Cardiac muscle cell (in vitro differentiated cells and primary cell): ENCODE data around the gene AHCYL2. TPM values are rescaled to one million over a fixed set of nuclear protein-coding genes. Genes with fewer than 3 reads are reported as not detected.
"Not testable (repeated sequence)": the region's sequence is repeated elsewhere in the genome, so short reads cannot be mapped to it uniquely, and the experiment has no call there.

ENCODE experiments used
- DNase-seq, 2 donors: peaks; one replicate each; pipeline versions ENCODE4 v3.0.0 to v3.0.0-alpha.2; 2010 to 2017; ENCODE audit warnings: low read depth in 1 of 2, low spot score in 1 of 2
- H3K27ac ChIP-seq: fragments of 200-600 bp; sonication (generic); 2 replicates; pipeline ENCODE4 v1.5.1; 2016
- H3K27me3 ChIP-seq: fragments of 200-600 bp; sonication (generic); 2 replicates; pipeline ENCODE4 v1.6.0; 2016; ENCODE audit warnings: control low read depth
- H3K36me3 ChIP-seq: fragments of 200-600 bp; sonication (generic); 2 replicates; pipeline ENCODE4 v1.5.1; 2016; ENCODE audit warnings: control low read depth
- H3K4me1 ChIP-seq: fragments of 200-600 bp; sonication (generic); 2 replicates; pipeline ENCODE4 v1.8.1; 2017; ENCODE audit warnings: low read depth, mild to moderate bottlenecking, mixed run types
- H3K4me3 ChIP-seq: fragments of 200-600 bp; sonication (generic); 2 replicates; pipeline ENCODE4 v1.5.1; 2016; ENCODE audit warnings: mild to moderate bottlenecking
- H3K9me3 ChIP-seq: fragments of 200-600 bp; sonication (generic); 2 replicates; pipeline ENCODE4 v1.5.1; 2017; ENCODE audit warnings: low read depth, mild to moderate bottlenecking, control low read depth
- polyA plus RNA-seq: library from polyadenylated mRNA; unstranded; fragments of >200 nt; fragmentation: Nextera tagmentation; extraction: Ambion mirVana; gene quantifications from 2 replicates; pipeline ENCODE4 v1.2.1, GENCODE V29; 2016
- total RNA-seq: library from RNA; depleted of rRNA; stranded (reverse); fragments of >200 nt; gene quantifications from 2 replicates; pipeline ENCODE4 v1.2.3, GENCODE V29; 2016
- TF ChIP-seq, protein P1 (sequence below): IDR thresholded peaks from 2 replicates; pipeline ENCODE4 v1.5.1; 2012; ENCODE audit warnings: low read depth, mild to moderate bottlenecking, low read length

The AHCYL2 gene
- total and polyA plus RNA-seq, 2 experiments from 2014 or later, result 28.5 to 30.8 TPM

GRCh38 chr7:129405527-129405926 lies 180.7 kb downstream of the AHCYL2 start:
- no peaks in the 10 kb centered on the region for H3K36me3 ChIP-seq
- no peak overlapping the region for H3K27ac ChIP-seq
- H3K4me3 ChIP-seq, result no peak overlapping the region
- TF ChIP-seq, protein P1, sequence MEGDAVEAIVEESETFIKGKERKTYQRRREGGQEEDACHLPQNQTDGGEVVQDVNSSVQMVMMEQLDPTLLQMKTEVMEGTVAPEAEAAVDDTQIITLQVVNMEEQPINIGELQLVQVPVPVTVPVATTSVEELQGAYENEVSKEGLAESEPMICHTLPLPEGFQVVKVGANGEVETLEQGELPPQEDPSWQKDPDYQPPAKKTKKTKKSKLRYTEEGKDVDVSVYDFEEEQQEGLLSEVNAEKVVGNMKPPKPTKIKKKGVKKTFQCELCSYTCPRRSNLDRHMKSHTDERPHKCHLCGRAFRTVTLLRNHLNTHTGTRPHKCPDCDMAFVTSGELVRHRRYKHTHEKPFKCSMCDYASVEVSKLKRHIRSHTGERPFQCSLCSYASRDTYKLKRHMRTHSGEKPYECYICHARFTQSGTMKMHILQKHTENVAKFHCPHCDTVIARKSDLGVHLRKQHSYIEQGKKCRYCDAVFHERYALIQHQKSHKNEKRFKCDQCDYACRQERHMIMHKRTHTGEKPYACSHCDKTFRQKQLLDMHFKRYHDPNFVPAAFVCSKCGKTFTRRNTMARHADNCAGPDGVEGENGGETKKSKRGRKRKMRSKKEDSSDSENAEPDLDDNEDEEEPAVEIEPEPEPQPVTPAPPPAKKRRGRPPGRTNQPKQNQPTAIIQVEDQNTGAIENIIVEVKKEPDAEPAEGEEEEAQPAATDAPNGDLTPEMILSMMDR, result no peak
- H3K9me3 ChIP-seq, result no peaks in the 10 kb centered on the region
- DNase-seq, result no peak
- H3K27me3 ChIP-seq, result no peaks in the 10 kb centered on the region
- H3K4me1 ChIP-seq, result peaks cover 45% of the 10 kb centered on the region

- not testable (repeated sequence) for DNase-seq, H3K9me3 ChIP-seq, H3K27ac ChIP-seq, H3K36me3 ChIP-seq, H3K4me3 ChIP-seq, H3K27me3 ChIP-seq
- H3K4me1 ChIP-seq, result peaks cover 27% of the 10 kb centered on the region
Observed at GRCh38 chr7:129410238-129410637, 185.4 kb downstream of the AHCYL2 start.

GRCh38 chr7:129412501-129412900 lies 187.7 kb downstream of the AHCYL2 start:
- TF ChIP-seq, protein P1, result no peak
- peaks cover 26% of the 10 kb centered on the region for H3K4me1 ChIP-seq
- no peaks in the 10 kb centered on the region for H3K9me3 ChIP-seq
- no peak for DNase-seq
- no peak overlapping the region for H3K27ac ChIP-seq
- H3K4me3 ChIP-seq, result no peak overlapping the region
- peaks cover 7% of the 10 kb centered on the region for H3K36me3 ChIP-seq
- no peaks in the 10 kb centered on the region for H3K27me3 ChIP-seq

GRCh38 chr7:129417073-129417472 lies 192.2 kb downstream of the AHCYL2 start:
- H3K27ac ChIP-seq, result no peak overlapping the region
- H3K9me3 ChIP-seq, result no peaks in the 10 kb centered on the region
- no peaks in the 10 kb centered on the region for H3K27me3 ChIP-seq
- H3K4me3 ChIP-seq, result no peak overlapping the region
- DNase-seq, result no peak
- H3K4me1 ChIP-seq, result peaks cover 6% of the 10 kb centered on the region
- TF ChIP-seq, protein P1, result no peak
- H3K36me3 ChIP-seq, result peaks cover 7% of the 10 kb centered on the region

- Histone ChIP-seq H3K9me3 (no peaks in the 10 kb centered on the region), H3K4me1 (peaks cover 24% of the 10 kb centered on the region), H3K4me3 (no peak overlapping the region), H3K27ac (peak overlapping the region; percentile 79), H3K36me3 (no peaks in the 10 kb centered on the region), H3K27me3 (no peaks in the 10 kb centered on the region)
- TF ChIP-seq, protein P1, result no peak
- DNase-seq, result peak in 1 of 2 donors; percentile 9
Observed at GRCh38 chr7:129421717-129422250, 197.0 kb downstream of the AHCYL2 start.

DNA sequence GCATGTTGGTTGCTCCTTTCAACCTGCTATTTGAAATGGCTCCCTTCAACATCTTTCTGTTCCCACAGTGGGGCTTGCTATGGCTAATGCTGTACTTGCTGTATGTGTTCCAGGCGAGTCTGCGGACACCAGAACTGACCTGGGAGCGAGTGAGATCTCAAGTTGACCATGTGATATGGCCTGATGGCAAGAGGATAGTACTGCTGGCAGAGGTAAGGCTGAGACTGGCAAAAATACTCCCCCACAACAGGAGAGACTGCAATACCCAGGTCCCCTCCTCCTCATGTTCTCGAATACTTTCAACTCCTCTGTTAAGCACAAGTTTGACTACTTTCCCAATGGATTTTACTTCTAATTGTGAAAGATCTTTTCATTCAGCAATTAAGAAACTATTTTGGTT lies 197.9 kb downstream of the AHCYL2 start:
- no peaks in the 10 kb centered on the region for H3K27me3 ChIP-seq
- TF ChIP-seq, protein P1, result no peak
- peaks cover 24% of the 10 kb centered on the region for H3K4me1 ChIP-seq

More for the DNA sequence above, 197.9 kb downstream of the AHCYL2 start:
- Histone ChIP-seq H3K27ac (peak overlapping the region; percentile 79), H3K4me3 (no peak overlapping the region), H3K9me3 (no peaks in the 10 kb centered on the region), H3K36me3 (no peaks in the 10 kb centered on the region)
- DNase-seq, result no peak
